Measurements from ENCODE around the gene VDAC1.
"Not testable (repeated sequence)": the region's sequence is repeated elsewhere in the genome, so short reads cannot be mapped to it uniquely, and the experiment has no call there.

The VDAC1 gene

GRCh38 chr5:133967124-133967523 lies 37.7 kb downstream of the VDAC1 start:
- DNase-seq (ENCODE audit: low read depth): no peak

DNA sequence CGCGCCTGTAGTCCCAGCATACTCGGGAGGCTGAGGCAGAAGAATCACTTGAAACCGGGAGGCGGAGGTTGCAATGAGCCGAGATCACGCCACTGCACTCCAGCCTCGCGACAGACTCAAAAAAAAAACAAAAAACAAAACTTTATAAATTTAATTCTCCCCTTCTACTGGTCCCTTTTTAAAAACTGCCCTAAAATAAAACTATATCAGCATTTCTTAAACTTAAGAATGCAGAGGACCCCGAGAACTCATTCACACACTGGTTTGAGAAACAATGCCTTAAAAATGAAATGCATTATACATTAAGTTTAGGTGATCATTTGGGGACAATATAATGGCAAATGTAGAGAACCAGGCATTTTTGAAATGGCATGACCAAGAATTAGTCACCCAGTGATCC lies 38.7 kb downstream of the VDAC1 start:
- DNase-seq (ENCODE audit: low read depth): no peak

GRCh38 chr5:133963493-133964128 lies 41.2 kb downstream of the VDAC1 start:
- no peak for DNase-seq (ENCODE audit: low read depth)

- no peak for DNase-seq (ENCODE audit: low read depth)
Observed at GRCh38 chr5:133962801-133963476, 41.8 kb downstream of the VDAC1 start.

- DNase-seq (ENCODE audit: low read depth): no peak
Observed at GRCh38 chr5:133962131-133962530, 42.6 kb downstream of the VDAC1 start.

- DNase-seq (ENCODE audit: low read depth): no peak
Observed at GRCh38 chr5:133959643-133960042, 45.1 kb downstream of the VDAC1 start.

- DNase-seq (ENCODE audit: low read depth): no peak
Observed at GRCh38 chr5:133957591-133957990, 47.2 kb downstream of the VDAC1 start.

DNA sequence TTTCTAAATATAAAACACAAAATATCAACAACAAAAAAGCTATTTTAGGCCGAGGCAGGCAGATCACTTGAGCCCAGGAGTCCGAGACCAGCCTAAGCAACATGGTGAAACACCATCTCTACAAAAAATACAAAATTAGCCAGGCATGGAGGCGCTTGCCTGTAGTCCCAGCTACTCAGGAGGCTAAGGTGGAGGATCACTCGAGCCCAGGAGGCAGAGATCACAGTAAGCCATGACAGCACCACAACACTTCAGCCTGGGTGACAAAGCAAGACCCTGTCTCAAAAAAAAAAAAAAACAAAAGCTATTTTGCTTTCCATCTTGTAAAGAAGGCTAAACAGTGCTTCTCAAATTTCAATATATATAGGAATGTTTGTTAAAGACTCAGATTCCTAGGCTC lies 47.7 kb downstream of the VDAC1 start:
- no peak for DNase-seq (ENCODE audit: low read depth)

DNA sequence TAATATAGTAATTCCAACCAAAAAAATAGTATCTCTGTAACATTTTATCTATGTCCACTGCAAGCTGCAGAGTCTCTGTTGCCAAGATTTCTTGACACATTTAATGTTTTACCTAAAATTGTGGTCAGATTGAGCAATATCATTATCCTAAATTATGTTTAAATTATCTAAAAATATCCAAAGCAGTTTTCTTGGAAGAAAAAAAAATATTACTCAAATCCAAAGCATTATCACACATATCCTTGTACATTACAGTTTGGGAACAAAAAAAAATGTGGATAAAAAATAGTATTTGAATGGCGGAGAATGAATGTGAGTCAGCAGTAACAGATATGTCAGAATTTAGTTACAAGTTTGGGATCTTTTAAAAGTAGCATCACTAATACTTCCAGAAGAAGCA lies 48.6 kb downstream of the VDAC1 start:
- DNase-seq (ENCODE audit: low read depth): not testable (repeated sequence)

- no peak for DNase-seq (ENCODE audit: low read depth)
Observed at GRCh38 chr5:133953568-133954145, 51.1 kb downstream of the VDAC1 start.

- no peak for DNase-seq (ENCODE audit: low read depth)
Observed at GRCh38 chr5:133952729-133953567, 51.8 kb downstream of the VDAC1 start.

- no peak for DNase-seq (ENCODE audit: low read depth)
Observed at GRCh38 chr5:133950821-133951612, 53.8 kb downstream of the VDAC1 start.

DNA sequence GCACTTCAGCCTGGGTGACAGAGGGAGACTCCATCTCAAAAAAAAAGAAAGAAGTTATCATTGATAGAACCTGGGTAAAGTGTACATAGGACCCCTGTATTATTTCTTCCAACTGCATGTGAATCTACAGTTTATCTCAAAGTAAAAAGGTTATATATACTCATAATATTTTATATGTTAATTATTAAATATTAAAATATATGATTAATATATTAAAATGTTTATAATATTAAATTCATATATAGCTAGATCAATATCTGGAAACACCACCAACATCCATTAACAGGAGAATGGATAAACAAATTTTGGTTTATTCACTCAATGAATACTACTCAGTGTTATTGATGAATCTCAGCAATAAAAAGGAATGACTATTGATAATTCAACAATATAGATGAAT lies 56.1 kb downstream of the VDAC1 start:
- DNase-seq (ENCODE audit: low read depth): no peak

DNA sequence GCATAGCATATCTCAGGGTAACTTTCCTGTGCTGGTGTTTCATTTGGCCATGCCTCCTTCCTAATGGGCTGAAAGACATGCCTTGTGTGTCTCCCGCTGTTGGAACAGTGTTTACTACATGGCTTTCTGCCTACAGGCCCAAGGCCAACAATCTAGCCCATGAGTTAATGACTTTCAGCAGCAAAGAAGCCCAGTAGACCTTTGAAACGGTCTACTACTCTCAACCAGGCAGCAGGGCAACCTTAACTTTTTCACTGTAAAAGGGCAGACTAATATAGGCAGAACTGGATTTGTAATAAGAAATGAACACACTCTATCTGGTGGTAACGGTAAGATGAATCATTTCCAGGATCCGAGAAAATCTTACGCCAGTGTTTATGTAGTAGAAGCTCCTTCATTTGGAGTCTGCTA lies 57.3 kb downstream of the VDAC1 start:
- DNase-seq (ENCODE audit: low read depth): no peak

- DNase-seq (ENCODE audit: low read depth): no peak
Observed at GRCh38 chr5:133945568-133945967, 59.2 kb downstream of the VDAC1 start.

DNA sequence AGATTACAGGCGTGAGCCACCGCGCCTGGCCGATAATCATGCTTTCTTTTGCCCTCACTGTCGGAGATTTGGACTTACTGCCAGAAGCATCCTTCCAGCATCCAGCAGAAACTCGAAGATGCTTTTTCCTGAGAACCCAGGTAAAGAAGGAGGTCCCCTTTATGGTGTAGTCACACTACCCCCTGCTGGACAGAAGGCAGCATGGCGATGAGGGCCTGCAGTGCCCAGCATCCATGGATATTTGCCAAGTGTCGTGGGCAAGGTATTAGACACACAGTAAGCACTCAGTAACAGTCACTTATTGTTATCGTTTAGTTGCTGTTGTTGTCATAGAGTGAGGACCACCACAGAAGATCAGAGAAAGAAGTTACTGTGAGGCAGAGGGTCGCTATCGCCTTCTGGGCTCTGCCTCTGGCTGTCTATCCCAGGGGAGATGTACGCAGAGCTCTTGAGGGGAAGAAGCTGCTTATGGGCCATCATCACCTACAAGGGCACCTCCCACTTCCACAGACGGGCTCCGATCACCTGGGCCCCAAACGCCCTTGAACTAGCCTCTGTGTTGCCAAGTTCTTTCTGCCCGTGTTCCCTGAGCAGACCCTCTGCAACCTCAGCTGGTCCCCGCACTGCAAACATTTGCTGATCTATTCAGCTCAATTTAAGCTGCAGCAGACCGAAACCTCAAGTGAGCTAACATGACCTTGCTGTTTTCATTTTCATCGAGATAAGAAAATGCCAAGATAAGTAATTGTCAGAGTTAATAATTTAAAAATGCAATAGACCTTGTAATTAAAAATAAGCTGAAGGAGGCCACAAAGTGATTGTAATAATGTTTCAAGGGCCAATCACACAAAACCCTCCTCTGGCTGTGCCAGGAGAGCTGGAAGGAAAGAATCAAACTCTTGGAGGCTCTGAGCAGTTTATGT lies 60.3 kb downstream of the VDAC1 start:
- peak; percentile 42 for DNase-seq (ENCODE audit: low read depth)

DNA sequence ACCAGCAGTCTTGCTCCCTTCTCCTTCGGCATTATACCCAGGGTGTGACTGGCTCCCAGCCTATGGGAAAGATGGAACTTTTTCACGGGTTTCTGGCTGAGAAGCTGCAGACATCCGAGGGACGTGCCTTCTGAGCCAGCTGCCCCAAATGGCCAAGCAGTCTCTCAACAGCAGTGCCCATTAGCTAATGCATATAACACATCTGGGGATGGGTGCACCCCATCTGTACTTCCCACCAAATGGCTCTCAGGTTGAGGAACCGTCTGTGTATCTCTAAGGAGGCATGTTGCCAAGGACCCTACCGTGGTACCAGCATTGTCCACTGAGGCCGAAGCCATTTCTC lies 61.3 kb downstream of the VDAC1 start:
- DNase-seq (ENCODE audit: low read depth): no peak

DNA sequence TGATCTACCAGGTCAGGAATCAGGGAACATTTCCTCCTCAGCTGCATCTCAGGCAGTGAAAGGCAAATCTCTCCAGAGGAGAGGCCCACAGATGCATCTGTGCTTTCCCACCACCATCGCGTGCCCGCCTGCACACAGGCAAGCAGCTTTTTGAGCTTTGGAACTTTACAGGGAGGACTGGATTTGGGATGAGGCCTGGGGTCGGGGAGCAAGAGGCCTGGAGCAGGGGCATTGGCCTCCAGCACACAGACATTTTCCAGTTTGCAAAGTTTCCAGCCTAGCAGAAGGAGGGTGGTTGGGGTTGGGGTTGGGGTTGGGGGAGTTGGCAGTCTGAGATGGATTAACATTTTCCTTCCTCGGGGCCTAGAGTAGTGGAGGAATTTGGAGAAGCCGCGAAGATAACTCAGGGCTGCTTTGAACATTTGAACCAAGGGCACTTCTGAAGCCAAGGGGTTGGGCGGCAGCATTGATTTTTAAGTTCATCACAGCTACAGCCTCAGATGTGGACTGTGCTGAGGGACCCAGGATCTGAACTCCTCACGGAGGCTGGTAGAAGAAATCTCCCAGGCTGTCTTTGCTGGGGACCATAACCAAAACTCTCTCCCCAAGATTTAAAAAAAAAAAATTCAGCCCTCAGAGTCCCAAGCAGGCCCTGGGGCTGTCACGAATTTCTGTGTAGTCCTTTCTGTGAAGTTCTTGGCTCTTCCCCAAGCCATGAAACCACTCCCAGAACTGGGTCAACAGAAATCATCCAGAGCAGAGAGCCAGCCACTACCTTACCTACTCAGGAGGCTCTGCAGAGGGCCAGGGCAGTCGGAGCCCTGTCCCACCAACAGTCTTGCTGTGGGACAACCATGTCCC lies 61.9 kb downstream of the VDAC1 start:
- no peak for DNase-seq (ENCODE audit: low read depth)

DNA sequence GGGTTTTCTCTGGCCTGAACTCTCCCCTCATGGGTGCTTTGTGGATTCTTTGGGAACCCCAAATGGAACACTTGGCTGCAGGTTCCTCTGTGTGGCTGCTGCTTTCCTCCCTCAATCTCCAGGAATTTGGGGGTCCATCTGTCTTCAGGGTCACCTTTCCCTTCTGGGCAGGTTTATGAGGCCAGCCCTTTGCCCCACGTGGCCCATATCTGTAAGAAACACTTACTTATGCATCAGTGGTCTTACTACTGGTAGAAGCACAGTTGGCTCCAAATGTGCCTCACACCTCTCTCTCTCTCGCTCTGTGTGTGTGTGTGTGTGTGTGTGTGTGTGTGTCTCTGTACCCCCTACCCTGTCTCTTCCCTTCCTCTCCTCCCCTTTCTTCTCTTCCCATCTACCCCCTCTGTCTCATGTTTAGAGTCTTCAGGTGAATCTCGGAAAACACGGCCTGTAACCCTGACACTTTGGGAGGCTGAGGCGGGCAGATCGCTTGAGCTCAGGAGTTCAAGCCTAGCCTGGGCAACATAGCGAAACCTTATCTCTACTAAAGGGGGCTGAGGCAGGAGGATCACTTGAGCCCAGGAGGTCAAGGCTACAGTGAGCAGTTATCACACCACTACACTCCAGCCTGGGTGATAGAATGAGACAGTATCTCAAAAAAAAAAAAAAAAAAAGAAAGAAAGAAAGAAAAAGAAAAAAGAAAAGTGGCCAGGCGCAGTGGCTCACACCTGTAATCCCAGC lies 63.1 kb downstream of the VDAC1 start:
- DNase-seq (ENCODE audit: low read depth): no peak
